Endometrial microvascular endothelial cells (primary cell): Measurements from ENCODE around the gene ADH1C. TPM values are rescaled to one million over a fixed set of nuclear protein-coding genes. Genes with fewer than 3 reads are reported as not detected.
"Not testable (repeated sequence)": the region's sequence is repeated elsewhere in the genome, so short reads cannot be mapped to it uniquely, and the experiment has no call there.

Experiments
- in situ Hi-C: cut with HindIII; loops from 2 replicates; pipeline ENCODE4 v1.10.0; 2017; ENCODE audit warnings: low sequenced_read_pairs, low pct_unique_long_range_greater_than_20kb; ENCODE audit errors: inconsistent ontology term
- total RNA-seq: library from RNA; depleted of rRNA; stranded (reverse); fragments of >200 nt; gene quantifications from one replicate; pipeline ENCODE4 v1.2.3, GENCODE V29; 2015; ENCODE audit errors: inconsistent ontology term

Gene ADH1C
- not detected for total RNA-seq

- in situ Hi-C loops, result no loop called here
These were observed at the start of gene ADH1C for GRCh38 chr4:99352602-99353537. ADH1C (minus strand) TSS chr4:99352746; CDS start chr4:99352675, 71 bp downstream.

DNA sequence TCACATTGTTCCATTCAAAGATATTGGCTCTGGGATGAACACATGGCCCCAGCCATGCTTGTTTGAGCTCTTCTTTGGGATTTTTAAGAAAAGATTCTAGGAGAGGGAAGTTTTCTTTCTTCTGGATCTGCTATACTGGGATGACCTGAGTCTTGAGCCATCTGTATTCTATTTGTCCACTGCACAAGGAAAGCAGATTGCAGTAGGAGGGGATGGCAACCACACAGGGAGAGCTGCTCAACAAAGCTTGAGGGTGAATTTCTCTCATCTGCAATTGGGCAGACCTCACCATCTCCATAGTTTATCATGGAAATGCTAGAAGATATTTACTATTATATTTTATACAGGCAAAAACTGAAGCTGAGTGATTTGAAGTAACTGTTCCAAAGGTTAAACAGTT lies 48.3 kb upstream of the ADH1C start:
- in situ Hi-C loops, result no loop called here

DNA sequence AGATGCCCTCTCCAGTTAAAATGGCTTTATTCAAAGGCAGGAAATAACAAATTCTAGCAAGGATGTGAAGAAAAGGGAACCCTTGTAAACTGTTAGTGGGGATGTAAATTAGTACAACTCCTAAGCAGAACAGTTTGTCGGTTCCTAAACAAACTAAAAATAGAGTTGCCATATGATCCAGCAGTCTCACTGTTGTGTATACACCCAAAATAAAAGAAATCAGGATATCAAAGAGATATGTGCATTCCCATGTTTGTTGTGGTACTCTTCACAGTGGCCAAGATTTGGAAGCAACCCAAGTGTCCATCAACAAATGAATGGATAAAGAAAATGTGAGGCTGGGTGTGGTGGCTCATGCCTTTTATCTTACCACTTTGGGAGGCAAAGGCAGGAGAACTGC lies 46.5 kb upstream of the ADH1C start:
- in situ Hi-C loops, result no loop called here

- in situ Hi-C loops, result no loop called here
These were observed 43.2 kb upstream of the ADH1C start for GRCh38 chr4:99395595-99396364.

DNA sequence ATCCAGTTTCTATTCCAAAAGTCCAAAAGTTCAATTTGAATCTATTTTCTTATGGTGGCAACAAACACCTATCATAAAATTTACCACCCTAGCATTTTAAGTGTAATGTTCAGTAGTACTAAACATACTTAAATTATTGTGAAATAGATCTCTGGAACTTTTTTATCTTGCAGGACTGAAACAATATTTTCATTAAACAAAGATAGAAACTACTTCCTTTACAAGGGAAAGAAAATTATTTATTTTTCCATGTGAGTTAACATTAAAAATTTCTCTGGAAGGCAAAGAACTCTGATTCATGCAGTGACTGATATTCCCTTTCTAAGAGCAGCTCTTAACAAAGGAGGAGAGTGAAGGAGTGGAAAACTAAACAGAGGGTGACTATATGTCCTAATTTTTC lies 42.4 kb upstream of the ADH1C start:
- in situ Hi-C loops, result no loop called here

- in situ Hi-C loops, result no loop called here
These were observed 37.5 kb upstream of the ADH1C start for GRCh38 chr4:99390055-99390454.

GRCh38 chr4:99389606-99390005 lies 37.1 kb upstream of the ADH1C start:
- in situ Hi-C loops, result no loop called here

GRCh38 chr4:99383833-99384392 lies 31.4 kb upstream of the ADH1C start:
- in situ Hi-C loops, result no loop called here

DNA sequence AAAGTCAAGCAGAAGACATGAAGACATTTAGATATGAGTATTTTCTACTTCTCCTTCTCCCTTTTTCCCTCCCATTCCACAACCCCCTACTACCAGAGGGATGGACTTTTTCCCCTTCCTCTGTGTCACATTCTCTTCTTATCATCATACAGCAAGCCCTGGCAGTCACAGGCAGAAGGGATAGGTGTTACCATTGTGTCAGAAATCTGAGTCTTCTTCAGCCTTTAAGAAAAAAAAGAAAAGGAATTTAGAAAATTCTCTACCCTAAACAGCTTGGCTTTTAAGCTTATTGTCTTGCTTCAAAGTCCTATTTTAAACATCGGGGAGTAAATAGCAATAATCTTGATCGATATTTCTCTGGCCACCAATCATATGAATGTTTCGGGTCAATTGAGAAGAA lies 30.9 kb upstream of the ADH1C start:
- in situ Hi-C loops, result no loop called here

GRCh38 chr4:99382745-99383360 lies 30.3 kb upstream of the ADH1C start:
- in situ Hi-C loops, result no loop called here

DNA sequence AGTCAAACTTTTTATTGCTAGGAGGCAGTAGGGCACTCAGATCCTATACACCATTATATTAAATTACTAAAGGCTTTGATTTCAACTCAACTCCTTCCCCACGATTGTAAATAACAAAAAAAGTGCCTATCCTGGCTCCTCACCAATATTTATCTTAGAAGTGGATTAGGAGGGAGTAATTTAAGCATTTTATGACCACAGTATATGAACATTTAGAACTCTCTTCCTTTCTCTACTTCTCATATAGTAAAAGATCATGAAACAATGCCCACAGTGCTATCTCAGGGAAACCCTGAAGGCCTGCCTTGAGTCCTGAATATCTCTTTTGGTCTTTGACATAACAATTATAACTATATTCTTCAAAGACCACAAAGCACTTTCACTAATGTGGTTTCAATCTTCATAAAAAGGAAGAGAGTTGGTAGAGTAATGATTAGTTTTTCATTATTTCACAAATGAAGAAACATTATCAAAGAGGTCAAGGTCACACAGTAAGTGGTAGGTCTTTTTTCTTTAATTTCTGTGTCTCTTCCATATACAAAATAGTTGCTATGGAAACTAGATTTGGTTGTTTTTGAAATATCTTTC lies 29.1 kb upstream of the ADH1C start:
- in situ Hi-C loops, result no loop called here

GRCh38 chr4:99379571-99379970 lies 27.0 kb upstream of the ADH1C start:
- in situ Hi-C loops, result no loop called here

GRCh38 chr4:99378876-99379275 lies 26.3 kb upstream of the ADH1C start:
- in situ Hi-C loops, result no loop called here

GRCh38 chr4:99377341-99377740 lies 24.8 kb upstream of the ADH1C start:
- in situ Hi-C loops, result not testable (repeated sequence)

DNA sequence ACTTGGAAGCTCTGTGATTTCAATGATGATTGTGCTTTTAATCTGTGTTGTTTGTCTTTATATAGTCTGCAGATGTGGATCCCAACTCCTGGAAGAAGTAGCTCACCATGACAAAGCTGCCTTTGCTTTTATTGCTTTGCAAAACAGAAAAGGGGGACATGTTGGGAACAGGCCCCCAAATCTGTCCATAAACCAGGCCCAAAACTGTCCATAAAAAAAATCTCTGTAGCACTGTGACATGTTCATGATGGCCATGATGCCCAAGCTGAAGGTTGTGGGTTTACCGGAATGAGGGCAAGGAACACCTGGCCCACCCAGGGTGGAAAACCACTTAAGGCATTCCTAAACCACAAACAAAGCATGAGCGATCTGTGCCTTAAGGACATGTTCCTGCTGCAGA lies 19.9 kb upstream of the ADH1C start:
- in situ Hi-C loops, result not testable (repeated sequence)

GRCh38 chr4:99367817-99368216 lies 15.3 kb upstream of the ADH1C start:
- in situ Hi-C loops, result not testable (repeated sequence)

DNA sequence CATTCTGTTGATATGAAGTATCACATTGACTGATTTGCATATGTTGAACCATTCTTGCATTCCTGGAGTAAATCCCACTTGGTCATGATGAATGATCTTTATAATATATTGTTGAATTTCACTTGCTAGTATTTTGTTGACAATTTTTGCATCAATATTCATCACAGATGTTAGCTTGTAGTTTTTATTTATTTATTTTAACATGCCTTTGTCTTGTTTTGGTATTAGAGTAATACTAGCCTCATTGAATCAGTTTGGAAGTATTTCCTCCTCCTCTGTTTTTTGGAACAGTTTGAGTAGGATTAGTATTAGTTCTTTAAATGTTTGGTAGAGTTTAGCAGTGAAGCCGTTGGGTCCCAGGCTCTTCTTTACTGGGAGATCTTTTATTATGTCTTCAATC lies 13.9 kb upstream of the ADH1C start:
- in situ Hi-C loops, result no loop called here

- in situ Hi-C loops, result no loop called here
These were observed 10.2 kb upstream of the ADH1C start for GRCh38 chr4:99362768-99363167.

DNA sequence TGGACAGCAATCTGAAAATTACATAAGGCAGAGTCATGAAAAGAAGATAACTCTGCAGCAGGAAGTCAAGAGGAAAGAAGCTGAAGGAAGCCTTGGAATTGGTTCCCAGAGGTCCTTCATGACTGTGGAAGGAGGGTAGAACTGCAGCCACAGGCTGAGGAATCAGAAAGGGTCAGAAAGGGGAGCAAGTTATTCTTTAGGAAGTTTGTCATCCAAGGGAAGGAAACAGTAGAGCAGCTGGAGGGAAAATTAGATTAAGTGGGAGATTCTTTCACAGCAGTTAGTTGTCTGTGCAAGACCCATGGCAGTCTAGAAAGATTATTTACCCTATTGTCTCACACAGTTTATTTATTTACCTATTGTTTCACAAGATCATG lies 9.3 kb upstream of the ADH1C start:
- in situ Hi-C loops, result no loop called here
